Measurements from ENCODE around the gene KCNN4. TPM values are rescaled to one million over a fixed set of nuclear protein-coding genes. Genes with fewer than 3 reads are reported as not detected.

KCNN4 gene
- total and polyA plus RNA-seq, 2 of the 13 experiments (the other 11 are each of a cell fraction or from before 2014, with no cell fraction given): 0.13 to 0.25 TPM

DNA sequence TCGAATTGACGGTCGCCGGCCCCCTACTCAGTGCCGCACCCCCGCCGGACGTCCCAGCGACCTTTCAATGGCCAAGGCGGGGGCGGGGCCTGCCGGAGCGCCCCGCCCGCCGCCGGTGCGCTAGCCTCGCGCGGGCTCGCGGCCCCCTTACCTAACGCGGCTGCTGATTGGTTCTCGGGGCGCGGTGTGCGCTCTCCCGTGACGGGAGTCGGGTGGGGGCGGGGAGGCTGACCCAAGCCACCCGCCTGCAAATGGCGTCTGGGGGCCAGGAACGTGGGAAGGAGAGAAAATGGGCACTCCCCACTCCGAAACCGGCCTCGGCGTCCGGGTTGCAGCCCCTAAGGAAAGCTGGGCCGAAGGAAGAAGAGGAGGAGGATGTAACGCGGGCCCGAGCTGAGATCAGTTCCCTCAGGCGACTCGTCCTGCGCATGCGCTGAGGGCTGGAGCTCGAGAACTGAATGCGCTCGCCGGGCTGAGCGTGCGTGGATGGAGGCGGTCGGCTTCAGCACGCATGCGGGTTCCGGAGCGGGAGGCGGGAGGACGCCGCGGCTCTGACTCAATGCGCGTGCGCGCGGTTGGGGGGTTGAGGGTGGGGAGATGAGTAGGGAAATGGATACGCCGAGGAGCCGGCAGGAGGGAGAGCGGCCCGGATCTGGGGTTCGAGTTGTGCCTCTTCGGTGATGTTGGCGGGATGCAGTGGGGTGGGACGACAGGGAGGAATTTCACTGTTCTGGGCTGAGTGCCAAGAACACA lies 26.1 kb downstream of the KCNN4 start, which contains the start of gene SMG9 (continued):
- TF ChIP-seq, protein P1, sequence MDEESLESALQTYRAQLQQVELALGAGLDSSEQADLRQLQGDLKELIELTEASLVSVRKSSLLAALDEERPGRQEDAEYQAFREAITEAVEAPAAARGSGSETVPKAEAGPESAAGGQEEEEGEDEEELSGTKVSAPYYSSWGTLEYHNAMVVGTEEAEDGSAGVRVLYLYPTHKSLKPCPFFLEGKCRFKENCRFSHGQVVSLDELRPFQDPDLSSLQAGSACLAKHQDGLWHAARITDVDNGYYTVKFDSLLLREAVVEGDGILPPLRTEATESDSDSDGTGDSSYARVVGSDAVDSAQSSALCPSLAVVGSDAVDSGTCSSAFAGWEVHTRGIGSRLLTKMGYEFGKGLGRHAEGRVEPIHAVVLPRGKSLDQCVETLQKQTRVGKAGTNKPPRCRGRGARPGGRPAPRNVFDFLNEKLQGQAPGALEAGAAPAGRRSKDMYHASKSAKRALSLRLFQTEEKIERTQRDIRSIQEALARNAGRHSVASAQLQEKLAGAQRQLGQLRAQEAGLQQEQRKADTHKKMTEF (CRISPR knock-in tag; IDR thresholded peaks at IDR 0.05): peak; percentile 71; the same call in 1 of the 2 replicates
- TF ChIP-seq, protein P2, sequence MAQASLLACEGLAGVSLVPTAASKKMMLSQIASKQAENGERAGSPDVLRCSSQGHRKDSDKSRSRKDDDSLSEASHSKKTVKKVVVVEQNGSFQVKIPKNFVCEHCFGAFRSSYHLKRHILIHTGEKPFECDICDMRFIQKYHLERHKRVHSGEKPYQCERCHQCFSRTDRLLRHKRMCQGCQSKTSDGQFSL (CRISPR knock-in tag; IDR thresholded peaks at IDR 0.05): no peak
- no peak for TF ChIP-seq ZSCAN30 (CRISPR knock-in tag; IDR thresholded peaks at IDR 0.05)
- 0 out of 2 replicates have a peak, but pooled peaks have one; percentile 20 for TF ChIP-seq ATF1 (CRISPR knock-in tag; IDR thresholded peaks at IDR 0.05)
- TF ChIP-seq, protein P3, sequence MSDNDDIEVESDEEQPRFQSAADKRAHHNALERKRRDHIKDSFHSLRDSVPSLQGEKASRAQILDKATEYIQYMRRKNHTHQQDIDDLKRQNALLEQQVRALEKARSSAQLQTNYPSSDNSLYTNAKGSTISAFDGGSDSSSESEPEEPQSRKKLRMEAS (IDR thresholded peaks at IDR 0.05): peak; percentile 66
- TF ChIP-seq, protein P4, sequence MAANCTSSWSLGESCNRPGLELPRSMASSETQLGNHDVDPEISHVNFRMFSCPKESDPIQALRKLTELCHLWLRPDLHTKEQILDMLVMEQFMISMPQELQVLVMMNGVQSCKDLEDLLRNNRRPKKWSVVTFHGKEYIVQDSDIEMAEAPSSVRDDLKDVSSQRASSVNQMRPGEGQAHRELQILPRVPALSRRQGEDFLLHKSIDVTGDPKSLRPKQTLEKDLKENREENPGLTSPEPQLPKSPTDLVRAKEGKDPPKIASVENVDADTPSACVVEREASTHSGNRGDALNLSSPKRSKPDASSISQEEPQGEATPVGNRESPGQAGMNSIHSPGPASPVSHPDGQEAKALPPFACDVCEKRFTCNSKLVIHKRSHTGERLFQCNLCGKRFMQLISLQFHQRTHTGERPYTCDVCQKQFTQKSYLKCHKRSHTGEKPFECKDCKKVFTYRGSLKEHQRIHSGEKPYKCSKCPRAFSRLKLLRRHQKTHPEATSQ (CRISPR knock-in tag; IDR thresholded peaks at IDR 0.05; ENCODE audit: borderline replicate concordance): no peak
- TF ChIP-seq, protein P5, sequence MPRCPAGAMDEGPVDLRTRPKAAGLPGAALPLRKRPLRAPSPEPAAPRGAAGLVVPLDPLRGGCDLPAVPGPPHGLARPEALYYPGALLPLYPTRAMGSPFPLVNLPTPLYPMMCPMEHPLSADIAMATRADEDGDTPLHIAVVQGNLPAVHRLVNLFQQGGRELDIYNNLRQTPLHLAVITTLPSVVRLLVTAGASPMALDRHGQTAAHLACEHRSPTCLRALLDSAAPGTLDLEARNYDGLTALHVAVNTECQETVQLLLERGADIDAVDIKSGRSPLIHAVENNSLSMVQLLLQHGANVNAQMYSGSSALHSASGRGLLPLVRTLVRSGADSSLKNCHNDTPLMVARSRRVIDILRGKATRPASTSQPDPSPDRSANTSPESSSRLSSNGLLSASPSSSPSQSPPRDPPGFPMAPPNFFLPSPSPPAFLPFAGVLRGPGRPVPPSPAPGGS (CRISPR knock-in tag; IDR thresholded peaks at IDR 0.05): peak; percentile 78; the same call in 1 of the 2 replicates
- TF ChIP-seq, protein P6, sequence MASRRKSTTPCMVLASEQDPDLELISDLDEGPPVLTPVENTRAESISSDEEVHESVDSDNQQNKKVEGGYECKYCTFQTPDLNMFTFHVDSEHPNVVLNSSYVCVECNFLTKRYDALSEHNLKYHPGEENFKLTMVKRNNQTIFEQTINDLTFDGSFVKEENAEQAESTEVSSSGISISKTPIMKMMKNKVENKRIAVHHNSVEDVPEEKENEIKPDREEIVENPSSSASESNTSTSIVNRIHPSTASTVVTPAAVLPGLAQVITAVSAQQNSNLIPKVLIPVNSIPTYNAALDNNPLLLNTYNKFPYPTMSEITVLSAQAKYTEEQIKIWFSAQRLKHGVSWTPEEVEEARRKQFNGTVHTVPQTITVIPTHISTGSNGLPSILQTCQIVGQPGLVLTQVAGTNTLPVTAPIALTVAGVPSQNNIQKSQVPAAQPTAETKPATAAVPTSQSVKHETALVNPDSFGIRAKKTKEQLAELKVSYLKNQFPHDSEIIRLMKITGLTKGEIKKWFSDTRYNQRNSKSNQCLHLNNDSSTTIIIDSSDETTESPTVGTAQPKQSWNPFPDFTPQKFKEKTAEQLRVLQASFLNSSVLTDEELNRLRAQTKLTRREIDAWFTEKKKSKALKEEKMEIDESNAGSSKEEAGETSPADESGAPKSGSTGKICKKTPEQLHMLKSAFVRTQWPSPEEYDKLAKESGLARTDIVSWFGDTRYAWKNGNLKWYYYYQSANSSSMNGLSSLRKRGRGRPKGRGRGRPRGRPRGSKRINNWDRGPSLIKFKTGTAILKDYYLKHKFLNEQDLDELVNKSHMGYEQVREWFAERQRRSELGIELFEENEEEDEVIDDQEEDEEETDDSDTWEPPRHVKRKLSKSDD (CRISPR knock-in tag; IDR thresholded peaks at IDR 0.05; ENCODE audit: low read depth): 0 out of 2 replicates have a peak, but pooled peaks have one; percentile 42
- TF ChIP-seq, protein P7, sequence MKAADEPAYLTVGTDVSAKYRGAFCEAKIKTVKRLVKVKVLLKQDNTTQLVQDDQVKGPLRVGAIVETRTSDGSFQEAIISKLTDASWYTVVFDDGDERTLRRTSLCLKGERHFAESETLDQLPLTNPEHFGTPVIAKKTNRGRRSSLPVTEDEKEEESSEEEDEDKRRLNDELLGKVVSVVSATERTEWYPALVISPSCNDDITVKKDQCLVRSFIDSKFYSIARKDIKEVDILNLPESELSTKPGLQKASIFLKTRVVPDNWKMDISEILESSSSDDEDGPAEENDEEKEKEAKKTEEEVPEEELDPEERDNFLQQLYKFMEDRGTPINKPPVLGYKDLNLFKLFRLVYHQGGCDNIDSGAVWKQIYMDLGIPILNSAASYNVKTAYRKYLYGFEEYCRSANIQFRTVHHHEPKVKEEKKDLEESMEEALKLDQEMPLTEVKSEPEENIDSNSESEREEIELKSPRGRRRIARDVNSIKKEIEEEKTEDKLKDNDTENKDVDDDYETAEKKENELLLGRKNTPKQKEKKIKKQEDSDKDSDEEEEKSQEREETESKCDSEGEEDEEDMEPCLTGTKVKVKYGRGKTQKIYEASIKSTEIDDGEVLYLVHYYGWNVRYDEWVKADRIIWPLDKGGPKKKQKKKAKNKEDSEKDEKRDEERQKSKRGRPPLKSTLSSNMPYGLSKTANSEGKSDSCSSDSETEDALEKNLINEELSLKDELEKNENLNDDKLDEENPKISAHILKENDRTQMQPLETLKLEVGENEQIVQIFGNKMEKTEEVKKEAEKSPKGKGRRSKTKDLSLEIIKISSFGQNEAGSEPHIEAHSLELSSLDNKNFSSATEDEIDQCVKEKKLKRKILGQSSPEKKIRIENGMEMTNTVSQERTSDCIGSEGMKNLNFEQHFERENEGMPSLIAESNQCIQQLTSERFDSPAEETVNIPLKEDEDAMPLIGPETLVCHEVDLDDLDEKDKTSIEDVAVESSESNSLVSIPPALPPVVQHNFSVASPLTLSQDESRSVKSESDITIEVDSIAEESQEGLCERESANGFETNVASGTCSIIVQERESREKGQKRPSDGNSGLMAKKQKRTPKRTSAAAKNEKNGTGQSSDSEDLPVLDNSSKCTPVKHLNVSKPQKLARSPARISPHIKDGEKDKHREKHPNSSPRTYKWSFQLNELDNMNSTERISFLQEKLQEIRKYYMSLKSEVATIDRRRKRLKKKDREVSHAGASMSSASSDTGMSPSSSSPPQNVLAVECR (CRISPR knock-in tag; IDR thresholded peaks at IDR 0.05; ENCODE audit: borderline replicate concordance): peak; percentile 85
- TF ChIP-seq, protein P8, sequence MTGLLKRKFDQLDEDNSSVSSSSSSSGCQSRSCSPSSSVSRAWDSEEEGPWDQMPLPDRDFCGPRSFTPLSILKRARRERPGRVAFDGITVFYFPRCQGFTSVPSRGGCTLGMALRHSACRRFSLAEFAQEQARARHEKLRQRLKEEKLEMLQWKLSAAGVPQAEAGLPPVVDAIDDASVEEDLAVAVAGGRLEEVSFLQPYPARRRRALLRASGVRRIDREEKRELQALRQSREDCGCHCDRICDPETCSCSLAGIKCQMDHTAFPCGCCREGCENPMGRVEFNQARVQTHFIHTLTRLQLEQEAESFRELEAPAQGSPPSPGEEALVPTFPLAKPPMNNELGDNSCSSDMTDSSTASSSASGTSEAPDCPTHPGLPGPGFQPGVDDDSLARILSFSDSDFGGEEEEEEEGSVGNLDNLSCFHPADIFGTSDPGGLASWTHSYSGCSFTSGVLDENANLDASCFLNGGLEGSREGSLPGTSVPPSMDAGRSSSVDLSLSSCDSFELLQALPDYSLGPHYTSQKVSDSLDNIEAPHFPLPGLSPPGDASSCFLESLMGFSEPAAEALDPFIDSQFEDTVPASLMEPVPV (CRISPR knock-in tag; IDR thresholded peaks at IDR 0.05): no peak
- peak; percentile 15; the same call in 1 of the 2 replicates for TF ChIP-seq ZBTB7B (CRISPR knock-in tag; IDR thresholded peaks at IDR 0.05)
- no peak for TF ChIP-seq SMARCE1 (IDR thresholded peaks at IDR 0.05; ENCODE audit: borderline replicate concordance)
